Frontal cortex (tissue), 4 donors: Measurements from ENCODE around the gene EFNB2. TPM values are rescaled to one million over a fixed set of nuclear protein-coding genes. Genes with fewer than 3 reads are reported as not detected.

ENCODE experiments used
- DNase-seq, 2 donors: peaks; one replicate each; pipeline ENCODE4 v3.0.0; 2012; ENCODE audit warnings: low spot score in 2 of 2
- FAIRE-seq: peaks from 2 replicates; lab custom pipeline; 2012; peaks lifted over from hg19 to GRCh38; lab: Jason Lieb, UNC
- total RNA-seq: library from RNA; depleted of rRNA; stranded (reverse); fragments of >200 nt; gene quantifications from one replicate; pipeline ENCODE4 v1.2.3, GENCODE V29; 2014
- donor health status: control.
- donor health status: control.
- donor health status: control.

The EFNB2 gene
- total RNA-seq, 1 donor from 2014 or later = 73.4 TPM

DNA sequence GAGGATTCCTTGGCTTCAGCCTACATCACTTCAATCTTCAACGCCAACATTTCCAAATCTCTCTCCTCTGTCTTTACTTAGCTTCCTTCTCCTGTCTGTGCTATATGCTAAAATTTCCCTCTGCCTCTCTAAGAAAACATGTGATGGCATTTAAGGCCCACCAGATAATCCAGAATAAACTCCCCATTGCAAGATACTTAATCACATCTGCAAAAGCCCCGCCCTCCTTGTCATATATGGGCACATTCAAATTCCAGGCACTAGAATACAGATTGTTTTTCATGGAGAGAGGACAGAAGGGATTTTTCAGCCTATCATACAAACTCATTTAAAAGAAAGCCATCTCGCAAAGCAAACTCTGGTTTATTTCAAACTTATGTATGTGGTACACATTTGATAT is 16.3 kb upstream of the EFNB2 start:
- DNase-seq (no peak), FAIRE-seq (no peak)

GRCh38 chr13:106551350-106551749 is 15.9 kb upstream of the EFNB2 start:
- DNase-seq (no peak), FAIRE-seq (no peak)

GRCh38 chr13:106550570-106551135 is 15.2 kb upstream of the EFNB2 start:
- DNase-seq (no peak), FAIRE-seq (no peak)

- FAIRE-seq = no peak
- DNase-seq = no peak
Observed at GRCh38 chr13:106548064-106548696, 12.7 kb upstream of the EFNB2 start.

GRCh38 chr13:106541826-106542225 is 6.4 kb upstream of the EFNB2 start:
- DNase-seq (no peak), FAIRE-seq (no peak)

- FAIRE-seq = no peak
- DNase-seq = no peak
Observed at GRCh38 chr13:106540613-106541012, 5.2 kb upstream of the EFNB2 start.

GRCh38 chr13:106537521-106537920 is 2.1 kb upstream of the EFNB2 start:
- FAIRE-seq (no peak), DNase-seq (no peak)

DNA sequence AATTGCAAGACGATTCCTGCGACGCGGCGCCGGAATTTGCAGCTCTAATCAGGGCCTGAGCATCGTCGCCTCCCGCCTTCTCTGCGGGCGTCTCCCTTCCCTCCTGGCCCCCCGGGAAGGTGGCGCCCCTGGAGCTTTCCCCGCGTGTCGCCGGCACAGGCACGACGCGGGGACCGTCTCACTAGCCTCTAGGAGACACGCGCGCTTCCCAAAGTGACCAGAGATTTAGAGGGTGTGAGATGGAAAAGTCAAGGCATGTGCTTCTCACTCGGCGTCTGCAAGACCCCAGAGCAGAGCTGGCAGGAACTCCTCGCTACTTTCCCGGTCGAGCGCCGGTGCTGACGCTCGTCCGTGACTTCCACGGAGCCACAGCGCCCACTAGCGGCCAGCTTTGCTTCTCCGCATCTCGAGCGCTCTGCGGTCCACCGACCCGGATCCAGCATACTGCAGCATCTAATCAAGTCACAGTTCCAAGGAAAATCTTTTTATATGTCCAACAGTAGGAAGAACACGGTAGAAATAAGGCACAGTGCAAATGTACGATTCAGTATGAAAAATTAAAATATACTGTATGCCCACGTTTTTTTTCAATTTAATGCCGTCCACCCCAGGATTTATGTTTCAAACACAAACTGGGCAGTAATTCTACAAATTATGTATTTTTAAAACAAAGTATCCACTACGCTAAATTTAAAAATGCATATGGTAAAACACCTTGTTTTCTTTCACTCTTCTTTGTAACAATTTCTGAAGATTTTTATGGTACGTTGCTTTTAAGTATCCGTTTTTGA is 977 bp upstream of the EFNB2 start:
- DNase-seq (peak; percentile 75 to 76), FAIRE-seq (no peak)

GRCh38 chr13:106534639-106535551 is 567 bp downstream of the EFNB2 start:
- no peak for FAIRE-seq
- DNase-seq = peak; percentile 25 to 57

- DNase-seq (peak; percentile 29 to 54), FAIRE-seq (no peak)
Observed at GRCh38 chr13:106533943-106534638, 1.4 kb downstream of the EFNB2 start.

GRCh38 chr13:106533101-106533942 is 2.1 kb downstream of the EFNB2 start:
- DNase-seq = peak; percentile 71 to 78

DNA sequence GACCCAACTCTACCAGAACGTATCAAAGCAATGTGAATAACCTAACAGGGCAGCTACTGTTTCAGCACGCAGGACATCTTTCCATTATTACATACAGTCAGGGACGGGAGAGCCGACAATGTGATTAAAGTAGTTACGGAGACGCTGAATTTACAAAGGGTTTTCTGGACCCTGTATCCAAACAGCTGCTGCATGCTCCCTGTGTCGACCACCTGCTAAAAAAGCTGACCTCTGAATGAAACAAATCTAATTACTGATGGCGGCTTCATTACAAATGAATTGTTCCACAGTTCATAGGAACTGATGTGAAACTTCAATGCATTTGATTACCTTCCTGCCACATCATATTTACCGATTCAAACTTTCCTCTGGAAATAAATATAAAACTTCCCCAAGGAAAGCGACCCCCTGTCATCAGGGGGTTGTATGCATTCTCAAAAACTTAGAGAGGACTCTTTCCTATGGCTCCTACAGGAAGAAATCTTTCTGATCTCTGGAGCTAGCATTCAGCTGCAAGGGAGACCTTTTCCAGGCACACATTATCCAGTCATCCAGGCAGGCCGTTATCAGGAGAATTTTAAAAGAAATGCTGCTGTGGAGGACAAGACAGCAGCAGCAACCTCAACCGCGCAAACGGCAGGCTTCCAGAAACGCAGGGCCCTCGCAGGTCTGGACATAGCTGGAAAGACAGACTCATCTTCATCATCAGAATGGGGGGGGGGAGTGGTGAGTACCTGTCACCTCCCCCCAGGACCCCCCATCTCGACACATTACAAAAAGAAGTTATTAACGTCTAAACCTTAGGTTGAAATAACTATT is 3.1 kb downstream of the EFNB2 start:
- FAIRE-seq (no peak), DNase-seq (no peak)

More at GRCh38 chr13:106533101-106533942, 2.1 kb downstream of the EFNB2 start:
- no peak for FAIRE-seq

GRCh38 chr13:106530980-106531481 is 4.4 kb downstream of the EFNB2 start:
- DNase-seq (no peak), FAIRE-seq (no peak)

- no peak for FAIRE-seq
- no peak for DNase-seq
Observed at GRCh38 chr13:106530171-106530851, 5.2 kb downstream of the EFNB2 start.

- FAIRE-seq (no peak), DNase-seq (no peak)
Observed at GRCh38 chr13:106529415-106530170, 5.9 kb downstream of the EFNB2 start.

DNA sequence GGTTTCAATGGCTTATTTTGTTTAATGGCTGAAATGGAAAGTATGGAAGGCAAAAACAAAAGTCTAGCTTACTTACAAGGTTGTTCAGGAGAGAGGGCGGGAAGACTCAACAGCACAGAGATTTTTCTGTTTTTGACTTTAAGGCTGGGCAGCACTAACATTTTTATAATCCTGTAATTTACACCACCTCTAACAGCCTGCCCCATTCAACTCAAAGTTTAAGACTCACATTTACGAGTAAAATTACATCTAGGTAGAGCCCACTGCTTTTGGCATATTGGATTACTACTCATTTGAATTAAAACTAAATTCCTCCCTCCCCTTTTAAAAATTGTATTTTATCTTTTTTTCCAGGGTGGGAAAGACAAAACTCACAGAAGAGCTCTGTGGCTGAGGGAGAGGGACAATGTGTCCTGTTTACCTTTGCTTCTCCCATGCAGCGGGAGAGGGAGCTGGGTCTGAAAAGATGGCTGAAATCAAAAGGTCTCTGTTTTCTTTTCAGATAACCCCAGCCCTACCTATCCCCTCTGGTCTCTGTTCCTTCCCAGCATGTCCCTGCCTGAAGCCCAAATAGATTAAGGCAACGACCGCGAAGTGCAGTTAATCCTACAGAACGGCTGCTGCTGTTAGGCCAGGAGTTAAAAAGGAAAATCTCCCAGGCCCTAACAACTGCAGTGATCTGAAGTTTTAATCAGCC is 6.6 kb downstream of the EFNB2 start:
- no peak for FAIRE-seq
- no peak for DNase-seq
